NCI-H1436 treated with DMSO at 0.1 percent for 48 hours (cell line): Measurements from ENCODE around the gene UMODL1.
A peak's percentile ranks its signal among the peaks of the same experiment; 100 is the strongest.
"Not testable (repeated sequence)": the region's sequence is repeated elsewhere in the genome, so short reads cannot be mapped to it uniquely, and the experiment has no call there.

Experiments used
- DNase-seq: peaks from one replicate; lab custom pipeline; 2025; lab: John Stamatoyannopoulos, UW

The UMODL1 gene

GRCh38 chr21:42061195-42061985 lies 9.7 kb upstream of the UMODL1 start:
- DNase-seq: no peak

DNA sequence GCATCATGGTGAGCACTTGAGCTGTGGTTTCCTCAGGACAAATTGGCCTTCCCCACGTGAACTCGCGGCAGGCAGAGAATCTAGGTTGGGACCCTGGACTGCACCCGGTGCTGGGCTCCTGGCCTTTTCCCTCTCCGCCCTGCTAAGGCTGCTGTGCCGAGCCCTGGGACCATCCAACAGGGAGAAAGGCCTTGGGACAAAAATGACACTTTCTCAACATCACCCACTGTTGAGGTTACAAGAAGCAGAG lies 9.2 kb upstream of the UMODL1 start:
- DNase-seq: no peak

- DNase-seq: peak; percentile 38
These were observed 8.7 kb upstream of the UMODL1 start for GRCh38 chr21:42062236-42063022.

GRCh38 chr21:42063191-42063570 lies 7.9 kb upstream of the UMODL1 start:
- DNase-seq: no peak

DNA sequence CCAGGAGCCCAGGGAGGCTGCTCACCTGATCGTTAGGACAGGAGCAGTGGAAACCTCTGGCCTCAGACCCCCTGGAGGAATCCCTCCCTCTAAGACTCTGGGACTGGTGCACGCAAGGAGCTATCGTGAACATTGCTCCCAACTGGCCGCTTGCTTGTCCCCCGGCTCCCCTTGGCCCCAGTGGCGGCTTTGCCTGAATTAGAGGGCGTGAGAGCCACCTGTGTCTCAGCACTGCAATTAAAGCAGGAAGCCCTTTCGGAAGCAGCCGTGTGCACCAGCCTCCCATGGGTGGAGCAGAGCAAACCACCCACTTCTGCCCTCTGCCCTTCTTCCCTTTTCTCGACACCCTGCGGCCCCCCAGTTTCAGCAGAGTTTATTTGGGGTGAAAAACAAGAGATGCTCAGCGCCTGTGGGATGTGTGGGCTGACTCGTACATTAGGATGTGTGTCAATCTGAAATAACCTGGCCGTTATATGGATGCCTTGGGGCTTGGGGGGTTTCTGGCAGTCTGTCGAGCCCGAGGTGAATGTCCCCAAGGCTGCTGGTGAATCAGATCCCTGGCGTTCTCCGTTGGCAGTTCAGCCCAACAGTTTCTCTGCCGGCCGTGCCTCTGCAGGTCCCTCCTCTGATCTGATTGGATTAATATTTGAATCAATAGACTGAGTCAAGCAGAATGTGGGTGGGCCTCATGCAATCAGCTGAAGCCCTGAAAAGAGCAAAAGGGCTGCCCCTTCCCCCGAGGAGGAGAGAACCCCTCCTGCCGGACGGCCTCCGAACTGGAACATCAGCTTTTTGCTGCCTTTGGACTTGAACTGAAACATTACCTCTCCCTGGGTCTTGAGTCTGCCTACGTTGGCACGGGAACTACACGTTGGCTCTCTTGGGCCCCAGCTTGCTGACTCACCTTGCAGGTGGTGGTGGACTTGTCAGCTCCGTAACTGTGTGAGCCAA lies 7.3 kb upstream of the UMODL1 start:
- DNase-seq: no peak

DNA sequence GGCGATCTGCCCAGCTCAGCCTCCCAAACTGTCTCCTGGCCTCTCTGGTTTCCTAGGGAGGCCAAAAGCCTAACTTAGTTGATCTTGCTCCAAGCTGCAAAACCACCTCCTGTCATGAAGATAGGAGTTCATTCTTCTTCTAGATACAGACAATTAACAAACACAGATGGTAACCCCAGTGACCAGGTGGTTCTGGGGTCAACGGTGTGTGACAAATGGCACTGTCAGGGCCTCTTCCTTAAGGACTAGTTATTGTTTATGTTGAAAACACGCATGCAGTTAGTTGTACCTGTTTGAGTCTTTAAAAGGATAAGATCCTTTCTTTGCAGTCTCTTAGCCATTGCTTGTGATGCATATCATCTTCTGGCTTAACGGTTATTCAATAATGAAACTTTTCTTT lies 4.6 kb upstream of the UMODL1 start:
- DNase-seq: no peak

DNA sequence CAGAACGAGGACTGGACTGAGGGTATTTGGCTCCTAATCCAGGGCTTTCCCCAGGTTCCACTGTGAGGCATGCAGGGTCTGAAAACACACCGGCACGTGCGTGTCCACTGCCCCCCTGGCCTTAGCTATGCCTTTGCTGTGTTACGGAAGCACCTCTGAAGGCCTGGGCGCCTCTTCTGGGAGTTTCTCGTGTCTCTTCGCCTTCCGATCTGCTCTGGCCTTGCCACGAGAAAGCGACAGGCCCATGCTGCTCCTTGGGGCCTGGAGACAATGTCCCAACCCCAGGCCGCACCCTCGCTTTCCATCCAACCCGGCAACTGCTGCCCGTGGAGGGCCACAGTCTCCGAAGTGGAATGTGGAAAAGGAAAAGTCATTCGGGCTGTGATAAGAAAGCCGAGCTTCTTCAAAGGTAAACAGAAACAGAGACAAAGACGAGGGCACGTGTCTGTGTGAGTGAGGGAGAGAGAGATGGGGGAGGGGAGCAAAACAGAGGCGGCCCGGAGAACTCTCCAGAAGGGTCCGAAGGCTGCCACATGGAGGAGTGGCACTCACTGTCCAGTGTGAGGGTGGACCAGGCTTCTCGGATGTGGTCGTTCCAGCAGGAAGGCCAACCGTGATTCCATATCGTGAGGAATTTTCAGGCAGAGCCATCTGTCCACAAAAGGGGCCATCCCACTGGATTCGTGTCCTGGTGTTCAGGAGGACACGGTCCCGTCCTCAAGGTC lies 3.4 kb upstream of the UMODL1 start:
- DNase-seq: no peak

- no peak for DNase-seq
These were observed 2.9 kb upstream of the UMODL1 start for GRCh38 chr21:42068256-42068545.

GRCh38 chr21:42068592-42068991 lies 2.5 kb upstream of the UMODL1 start:
- no peak for DNase-seq

- no peak for DNase-seq
These were observed 1.8 kb upstream of the UMODL1 start for GRCh38 chr21:42069327-42069726.

GRCh38 chr21:42069843-42070242 lies 1.3 kb upstream of the UMODL1 start:
- no peak for DNase-seq

DNA sequence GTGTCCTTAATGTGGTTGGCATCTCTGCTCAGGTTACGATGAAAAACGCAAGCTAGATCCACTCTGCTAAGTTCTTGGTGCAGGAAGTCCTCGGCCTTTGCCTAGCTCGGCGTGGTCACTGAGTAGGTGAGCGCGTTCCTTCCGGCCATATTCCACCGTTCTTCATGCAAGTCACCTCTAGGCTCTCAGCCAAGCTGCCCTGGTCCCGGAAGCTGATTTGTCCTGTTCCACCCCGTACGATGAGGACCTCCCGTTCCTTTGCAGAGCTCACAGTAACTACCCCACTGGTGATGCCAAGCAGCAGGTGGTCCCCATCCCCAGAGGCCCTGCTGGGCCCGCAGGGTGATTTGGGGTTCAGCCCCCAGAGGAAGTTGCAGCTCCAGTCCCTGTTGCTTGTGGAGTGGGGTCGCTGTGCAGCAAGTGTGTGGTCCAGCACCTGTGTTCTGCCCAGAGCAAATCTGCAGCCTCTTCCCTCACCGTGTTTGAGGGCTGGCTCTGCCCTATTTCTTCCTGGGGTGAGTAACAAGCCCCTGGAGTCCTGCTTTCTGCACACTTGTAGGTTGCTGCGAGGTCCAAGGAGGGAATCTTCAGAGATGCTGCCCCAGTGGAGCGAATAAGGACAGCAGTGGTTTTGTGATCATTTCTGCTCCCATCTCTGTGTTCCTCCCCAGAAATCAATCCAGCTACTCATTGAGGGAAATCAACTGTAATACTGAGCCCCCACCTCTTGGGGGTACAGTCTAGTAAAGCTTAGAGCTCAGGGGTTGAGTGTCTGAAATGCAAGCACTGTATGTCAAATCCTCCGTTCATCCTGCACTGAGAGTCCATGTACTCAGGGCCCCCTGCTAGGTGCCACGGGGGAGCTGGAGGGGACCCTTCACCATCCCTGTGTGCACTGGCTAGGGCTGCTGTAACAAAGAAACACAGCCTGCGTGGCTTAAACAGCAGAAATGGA lies 2.3 kb downstream of the UMODL1 start:
- DNase-seq: no peak

DNA sequence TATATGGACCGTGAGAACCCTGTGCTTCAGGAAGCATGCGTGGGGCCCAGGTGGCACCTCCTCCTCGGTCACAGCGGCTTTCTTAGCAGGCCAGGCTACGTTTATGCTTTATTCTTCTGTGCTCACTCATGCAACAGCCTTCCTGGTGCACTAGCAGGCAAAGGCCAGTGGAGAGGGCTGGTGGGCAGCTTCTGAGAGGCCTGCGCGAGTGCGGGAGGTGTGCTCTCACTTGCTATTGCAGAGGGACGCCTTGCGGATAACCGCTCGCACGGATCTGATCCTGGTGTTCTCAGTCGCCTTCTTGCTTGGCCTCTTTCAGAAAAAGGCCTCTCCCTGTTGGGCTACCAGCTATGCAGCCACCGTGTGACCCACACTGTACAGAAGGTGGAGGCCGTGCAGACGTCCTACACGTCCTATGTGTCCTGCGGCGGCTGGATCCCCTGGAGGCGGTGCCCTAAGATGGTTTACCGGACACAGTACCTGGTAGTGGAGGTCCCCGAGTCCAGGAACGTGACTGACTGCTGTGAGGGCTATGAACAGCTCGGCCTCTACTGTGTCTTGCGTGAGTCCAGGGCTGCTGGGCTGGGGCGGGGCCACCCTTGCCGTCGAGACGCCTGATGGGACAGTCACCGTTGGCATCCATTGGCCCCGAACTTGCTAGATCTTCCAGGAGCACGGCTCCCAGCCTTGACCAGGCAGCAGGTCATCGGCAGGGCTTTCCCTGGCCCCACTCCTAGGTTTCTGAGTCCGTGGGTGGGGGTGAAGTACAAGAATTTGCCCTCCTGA lies 4.8 kb downstream of the UMODL1 start:
- no peak for DNase-seq

- not testable (repeated sequence) for DNase-seq
These were observed 6.6 kb downstream of the UMODL1 start for GRCh38 chr21:42077685-42078238.

DNA sequence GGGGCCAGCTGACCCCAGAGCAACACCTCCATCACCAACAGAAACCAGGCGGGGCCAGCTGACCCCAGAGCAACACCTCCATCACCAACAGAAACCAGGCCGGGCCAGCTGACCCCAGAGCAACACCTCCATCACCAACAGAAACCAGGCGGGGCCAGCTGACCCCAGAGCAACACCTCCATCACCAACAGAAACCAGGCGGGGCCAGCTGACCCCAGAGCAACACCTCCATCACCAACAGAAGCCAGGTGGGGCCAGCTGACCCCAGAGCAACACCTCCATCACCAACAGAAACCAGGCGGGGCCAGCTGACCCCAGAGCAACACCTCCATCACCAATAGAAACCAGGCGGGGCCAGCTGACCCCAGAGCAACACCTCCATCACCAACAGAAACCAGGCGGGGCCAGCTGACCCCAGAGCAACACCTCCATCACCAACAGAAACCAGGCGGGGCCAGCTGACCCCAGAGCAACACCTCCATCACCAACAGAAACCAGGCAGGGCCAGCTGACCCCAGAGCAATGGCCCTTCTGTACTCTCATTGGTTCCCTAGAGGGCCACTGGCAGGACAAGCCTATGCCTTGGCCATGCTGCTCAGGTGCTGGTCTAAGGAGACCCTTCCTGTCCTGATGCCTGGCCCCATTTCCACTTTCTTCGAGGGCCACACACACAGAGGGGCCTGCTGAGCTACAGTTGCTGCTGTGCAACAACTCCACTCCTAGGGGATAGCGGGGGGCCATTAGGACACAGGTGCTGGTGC lies 7.3 kb downstream of the UMODL1 start:
- DNase-seq: not testable (repeated sequence)

DNA sequence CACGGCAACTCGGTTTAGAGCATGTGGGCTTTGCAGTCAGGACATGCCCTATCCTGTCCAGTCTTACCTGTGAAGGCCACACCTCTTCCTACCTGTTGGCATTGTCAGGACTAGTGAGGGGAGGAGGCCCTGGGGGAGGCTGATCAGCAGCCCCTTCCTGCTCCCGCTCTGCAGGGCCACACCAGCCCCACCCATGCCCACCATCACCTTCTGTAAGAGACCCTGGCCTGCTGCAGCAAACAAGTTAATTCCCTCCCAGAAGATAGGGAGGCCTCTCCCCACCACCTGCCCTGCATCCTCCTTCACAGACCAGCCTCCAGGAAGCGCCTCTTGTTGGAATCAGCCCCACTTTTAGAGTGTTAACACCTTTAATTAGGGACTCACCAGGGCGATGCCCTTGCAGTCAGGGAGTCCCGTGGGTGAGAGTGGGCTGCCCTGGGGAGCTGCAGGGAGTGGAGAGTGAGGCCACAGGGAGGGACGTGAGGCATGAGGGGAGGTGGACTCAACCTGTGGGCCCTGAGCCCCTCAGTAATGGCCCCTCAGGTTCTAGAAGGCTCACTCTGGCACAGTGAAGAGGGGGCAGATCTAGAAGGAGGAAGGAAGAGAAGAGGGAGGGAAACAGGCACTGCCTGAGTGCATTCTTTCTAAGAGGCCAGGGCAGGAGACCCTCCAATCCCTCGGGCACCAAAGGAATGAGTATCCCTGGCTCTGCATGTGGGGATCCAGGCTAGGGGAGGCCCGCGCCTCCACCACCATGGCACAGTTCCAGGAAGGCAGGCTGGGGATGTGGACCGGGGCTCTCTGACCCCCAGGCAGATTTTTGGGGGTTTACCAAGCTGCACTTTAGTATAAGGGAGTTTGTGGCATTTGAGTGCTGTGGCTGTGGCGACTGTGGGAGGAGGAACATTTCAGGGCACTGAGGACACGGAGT lies 8.2 kb downstream of the UMODL1 start:
- DNase-seq: no peak

GRCh38 chr21:42079939-42080787 lies 9.0 kb downstream of the UMODL1 start:
- DNase-seq: no peak
